Omental fat pad (tissue), 4 donors: ENCODE measurements around the gene HAUS7. TPM values are rescaled to one million over a fixed set of nuclear protein-coding genes. Genes with fewer than 3 reads are reported as not detected.

Source experiments
- ATAC-seq: fragments of 150-250 bp; one replicate; pipeline ENCODE4 v1.9.1; 2016; ENCODE audit warnings: mild to moderate bottlenecking, moderate library complexity; ENCODE audit not compliant: low FRiP score
- DNase-seq: peaks from one replicate; pipeline ENCODE4 v3.0.0-alpha.2; 2019; ENCODE audit warnings: low spot score
- total RNA-seq, 4 donors: library from RNA; depleted of rRNA; stranded (reverse); fragments of >200 nt; gene quantifications; one replicate each; pipeline ENCODE4 v1.1.0, GENCODE V29; 2016
- TF ChIP-seq, protein P1 (sequence below), 3 donors: fragments of 450-650 bp; IDR thresholded peaks; one replicate each; pipeline ENCODE4 v1.5.1; 2016 to 2017; ENCODE audit warnings: antibody characterized with exemption in 3 of 3, mild to moderate bottlenecking in 3 of 3, moderate library complexity in 2 of 3

Gene HAUS7
- total RNA-seq, 4 donors from 2014 or later, result 14.9 to 35.0 (median 23.9) TPM

DNA sequence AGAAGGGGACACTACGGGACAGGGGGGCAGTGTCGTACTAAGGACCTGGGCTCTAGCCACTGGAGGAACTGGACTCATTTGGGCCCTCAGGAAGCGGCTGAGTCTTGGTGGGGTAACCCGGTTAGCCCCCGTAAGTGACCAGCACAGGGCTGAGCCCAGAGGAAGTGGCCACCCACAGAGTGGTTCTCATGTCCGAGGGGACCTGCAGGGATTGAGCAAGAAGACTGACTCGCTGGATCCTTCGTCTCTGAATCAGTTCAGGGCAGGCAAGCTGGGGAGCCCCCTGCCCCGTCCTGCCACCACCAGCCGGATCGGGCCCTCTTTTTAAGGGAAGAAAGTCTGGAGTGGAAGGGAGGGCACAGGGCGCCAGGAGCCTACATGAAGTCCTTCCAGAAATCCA is 23.7 kb upstream of the HAUS7 start:
- TF ChIP-seq, protein P1, sequence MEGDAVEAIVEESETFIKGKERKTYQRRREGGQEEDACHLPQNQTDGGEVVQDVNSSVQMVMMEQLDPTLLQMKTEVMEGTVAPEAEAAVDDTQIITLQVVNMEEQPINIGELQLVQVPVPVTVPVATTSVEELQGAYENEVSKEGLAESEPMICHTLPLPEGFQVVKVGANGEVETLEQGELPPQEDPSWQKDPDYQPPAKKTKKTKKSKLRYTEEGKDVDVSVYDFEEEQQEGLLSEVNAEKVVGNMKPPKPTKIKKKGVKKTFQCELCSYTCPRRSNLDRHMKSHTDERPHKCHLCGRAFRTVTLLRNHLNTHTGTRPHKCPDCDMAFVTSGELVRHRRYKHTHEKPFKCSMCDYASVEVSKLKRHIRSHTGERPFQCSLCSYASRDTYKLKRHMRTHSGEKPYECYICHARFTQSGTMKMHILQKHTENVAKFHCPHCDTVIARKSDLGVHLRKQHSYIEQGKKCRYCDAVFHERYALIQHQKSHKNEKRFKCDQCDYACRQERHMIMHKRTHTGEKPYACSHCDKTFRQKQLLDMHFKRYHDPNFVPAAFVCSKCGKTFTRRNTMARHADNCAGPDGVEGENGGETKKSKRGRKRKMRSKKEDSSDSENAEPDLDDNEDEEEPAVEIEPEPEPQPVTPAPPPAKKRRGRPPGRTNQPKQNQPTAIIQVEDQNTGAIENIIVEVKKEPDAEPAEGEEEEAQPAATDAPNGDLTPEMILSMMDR (IDR thresholded peaks at IDR 0.05), result no peak
- DNase-seq, result no peak
- ATAC-seq, result no peak

DNA sequence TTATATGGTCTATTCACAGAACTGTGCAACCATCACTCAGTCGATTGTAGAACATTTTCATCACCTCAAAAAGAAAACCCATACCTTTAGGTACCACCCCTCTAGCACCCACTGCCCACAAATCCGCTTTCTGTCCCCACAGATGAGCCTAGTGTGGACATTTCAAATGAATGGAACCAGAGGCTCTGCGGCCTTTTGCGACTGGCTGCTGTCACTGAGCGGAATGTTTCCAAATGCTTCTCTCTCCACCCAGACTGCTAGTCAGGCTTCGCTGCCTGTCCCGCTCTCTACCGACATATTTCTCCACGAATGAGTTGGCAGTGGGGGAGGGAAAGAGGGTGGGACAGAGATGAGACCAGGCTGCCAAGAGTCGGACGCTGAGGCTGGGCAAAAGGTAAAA is 22.7 kb upstream of the HAUS7 start:
- no peak for ATAC-seq
- TF ChIP-seq, protein P1 (IDR thresholded peaks at IDR 0.05), result no peak
- no peak for DNase-seq

DNA sequence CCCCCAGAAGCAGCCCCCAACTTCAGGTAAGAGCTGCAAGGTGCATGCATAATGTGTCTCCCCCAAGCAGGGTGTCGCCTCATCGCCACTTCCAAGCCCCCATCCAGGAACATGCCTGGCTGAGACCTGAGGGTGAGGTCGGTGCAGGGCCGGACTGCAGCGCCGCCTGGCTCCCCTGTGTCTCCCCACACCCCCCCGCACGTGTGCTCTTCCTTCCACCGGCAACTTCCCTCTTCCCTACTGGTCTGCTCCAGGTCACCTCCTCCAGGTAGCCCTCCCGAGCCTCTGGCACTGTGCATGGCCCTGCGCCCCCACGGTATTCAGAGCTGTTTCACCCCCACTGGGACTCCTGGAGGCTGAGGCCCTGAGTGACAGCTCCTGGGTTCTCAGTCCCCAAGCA is 22.2 kb upstream of the HAUS7 start:
- DNase-seq (no peak), ATAC-seq (no peak)
- TF ChIP-seq, protein P1 (IDR thresholded peaks at IDR 0.05), result no peak

DNA sequence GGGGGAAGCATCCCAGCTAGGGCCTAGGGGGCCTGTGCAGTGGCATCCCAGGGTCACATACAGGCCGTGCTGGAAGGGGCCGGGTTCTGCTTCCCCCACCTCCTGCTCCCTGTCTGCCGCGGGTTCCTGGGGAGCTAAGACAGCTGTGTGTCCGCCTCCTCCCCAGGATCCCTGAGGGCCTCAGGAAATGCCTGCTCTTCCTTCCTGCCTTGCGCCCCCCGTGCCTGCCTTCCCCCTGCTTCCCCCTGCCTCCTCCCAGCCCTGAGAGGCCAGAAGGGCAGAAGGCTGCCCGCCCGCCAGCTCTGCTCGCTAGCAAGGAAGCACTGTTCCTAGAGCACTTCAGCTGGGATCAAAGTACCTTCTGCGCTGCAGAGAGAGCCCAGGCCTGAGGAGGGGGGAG is 21.5 kb upstream of the HAUS7 start:
- ATAC-seq, result no peak
- TF ChIP-seq, protein P1 (IDR thresholded peaks at IDR 0.05), result no peak
- no peak for DNase-seq

DNA sequence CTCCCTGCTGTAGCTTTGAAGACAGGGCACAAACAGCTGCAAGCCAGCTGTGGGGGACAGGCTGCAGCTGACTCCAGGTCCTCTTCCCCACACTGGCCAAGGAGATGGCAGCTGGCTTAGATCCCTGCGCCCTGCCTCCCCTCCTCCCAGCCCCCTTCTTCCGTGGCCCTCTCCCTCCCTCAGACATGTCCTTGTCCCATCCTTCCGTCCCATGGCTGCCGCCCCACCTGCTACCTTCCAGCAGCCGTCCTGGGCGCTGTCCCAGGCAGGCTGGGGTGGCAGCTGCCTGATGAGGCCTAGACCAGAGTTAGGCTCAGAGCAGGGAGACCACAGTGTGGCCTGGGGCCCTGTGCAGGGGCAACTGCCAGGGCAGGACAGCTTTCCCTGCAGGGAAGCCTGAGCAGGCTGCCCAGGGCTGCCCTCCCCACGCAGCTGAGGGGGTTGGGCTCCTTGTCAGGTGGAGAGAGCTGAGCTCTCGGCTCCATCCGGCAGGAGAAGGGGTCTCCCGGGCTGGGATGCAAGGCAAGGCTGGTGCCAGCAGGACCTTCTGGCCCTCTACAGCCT is 21.1 kb upstream of the HAUS7 start:
- TF ChIP-seq, protein P1 (IDR thresholded peaks at IDR 0.05), result no peak
- DNase-seq (no peak), ATAC-seq (no peak)

DNA sequence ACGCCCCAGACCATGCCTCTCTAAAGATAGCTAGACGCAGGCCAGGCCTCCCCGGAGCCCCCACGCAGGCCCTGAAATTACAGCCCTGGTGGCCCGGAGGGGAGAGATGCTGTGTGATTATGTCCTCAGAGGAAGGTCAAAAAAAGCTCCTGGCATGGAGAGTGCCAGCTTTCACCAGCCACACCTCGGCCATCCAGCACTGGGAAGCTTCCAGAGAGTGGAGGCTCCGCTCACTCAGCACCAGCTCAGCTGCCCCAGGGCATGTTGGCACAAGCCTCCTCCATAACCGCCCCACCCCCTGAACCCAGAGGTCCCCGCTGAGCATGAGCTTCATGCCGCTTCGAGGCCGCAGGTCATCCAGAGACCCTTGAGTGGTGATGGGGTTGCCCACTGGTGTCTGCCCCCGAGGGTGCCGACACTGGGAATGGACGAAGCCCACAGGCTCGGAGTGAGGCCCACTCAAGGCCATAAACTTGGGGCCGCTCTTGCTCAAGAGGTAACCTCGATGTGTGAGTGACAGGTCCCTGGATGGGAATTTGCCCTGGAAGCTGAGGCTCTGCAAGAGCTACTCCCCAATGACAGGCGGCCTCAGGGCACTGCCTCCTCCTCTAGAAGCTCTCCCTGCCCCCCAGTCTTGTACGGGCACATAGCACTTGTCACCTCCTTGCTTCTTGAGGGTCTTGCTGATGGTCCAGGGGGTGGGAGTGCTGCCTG is 20.0 kb upstream of the HAUS7 start:
- ATAC-seq (no peak), DNase-seq (no peak)
- TF ChIP-seq, protein P1 (IDR thresholded peaks at IDR 0.05), result no peak
